Measurements from ENCODE around the gene PPIL6.

The PPIL6 gene

DNA sequence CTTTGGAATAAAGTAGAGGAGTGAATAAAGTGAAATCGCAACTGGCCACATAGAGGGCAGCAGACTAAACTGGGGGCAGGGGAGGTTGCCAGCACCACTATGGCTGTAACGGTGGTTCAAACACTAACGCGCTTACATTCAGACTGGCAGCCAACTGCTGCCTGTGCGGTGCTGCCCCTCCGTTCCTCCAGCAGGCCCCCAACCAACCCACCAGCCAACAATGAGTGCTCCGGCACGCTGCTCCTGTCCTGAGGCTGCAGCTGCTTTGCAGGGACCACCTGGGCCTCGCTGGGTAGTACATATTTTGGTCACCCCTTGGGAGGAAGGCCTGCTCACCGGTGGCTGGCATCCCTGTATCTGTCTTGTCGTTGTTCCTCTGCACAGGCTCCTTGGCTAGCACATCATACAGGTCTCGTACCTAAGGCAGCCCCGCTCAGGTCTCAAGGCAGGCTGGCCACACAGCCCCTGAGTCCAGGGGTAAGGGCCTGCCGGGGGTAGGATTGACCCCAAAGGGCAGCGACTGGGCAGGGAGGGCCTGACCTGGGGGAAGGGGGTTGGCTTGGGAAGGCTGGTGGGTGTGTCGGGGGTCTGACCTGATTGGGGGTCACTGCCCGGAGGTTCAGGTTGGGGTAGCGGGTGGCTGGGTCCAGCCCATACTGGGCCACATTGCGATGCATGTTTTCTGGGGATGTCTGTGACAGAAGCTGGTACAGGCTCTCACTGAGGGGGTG lies 8.8 kb upstream of the PPIL6 start:
- DNase-seq, result no peak

GRCh38 chr6:109448615-109449014 lies 8.2 kb upstream of the PPIL6 start:
- no peak for DNase-seq

GRCh38 chr6:109447878-109448555 lies 7.6 kb upstream of the PPIL6 start:
- no peak for DNase-seq

GRCh38 chr6:109447087-109447486 lies 6.7 kb upstream of the PPIL6 start:
- no peak for DNase-seq

- no peak for DNase-seq
Measured at GRCh38 chr6:109446541-109446940, 6.1 kb upstream of the PPIL6 start.

- DNase-seq, result no peak
Measured at GRCh38 chr6:109446072-109446471, 5.6 kb upstream of the PPIL6 start.

DNA sequence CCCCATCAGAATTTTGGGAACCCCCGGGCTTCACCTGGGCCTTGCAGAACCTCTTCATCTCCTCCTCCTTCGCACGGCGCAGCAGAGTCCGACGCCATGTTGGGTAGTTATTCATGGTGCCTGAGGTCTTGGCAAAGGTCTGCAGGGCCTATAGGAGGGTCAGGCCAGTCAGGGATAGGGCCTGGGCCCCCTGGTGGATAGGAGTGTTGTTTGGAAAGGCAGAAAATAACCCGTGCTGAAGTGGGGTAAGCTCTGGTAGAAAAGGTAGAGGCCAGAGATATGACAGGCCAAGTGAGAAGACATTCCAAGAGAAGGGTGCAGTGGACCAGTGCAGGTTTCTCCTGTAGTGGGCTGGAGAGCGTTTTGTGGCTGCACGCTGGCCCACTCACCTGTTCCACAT lies 5.0 kb upstream of the PPIL6 start:
- no peak for DNase-seq

DNA sequence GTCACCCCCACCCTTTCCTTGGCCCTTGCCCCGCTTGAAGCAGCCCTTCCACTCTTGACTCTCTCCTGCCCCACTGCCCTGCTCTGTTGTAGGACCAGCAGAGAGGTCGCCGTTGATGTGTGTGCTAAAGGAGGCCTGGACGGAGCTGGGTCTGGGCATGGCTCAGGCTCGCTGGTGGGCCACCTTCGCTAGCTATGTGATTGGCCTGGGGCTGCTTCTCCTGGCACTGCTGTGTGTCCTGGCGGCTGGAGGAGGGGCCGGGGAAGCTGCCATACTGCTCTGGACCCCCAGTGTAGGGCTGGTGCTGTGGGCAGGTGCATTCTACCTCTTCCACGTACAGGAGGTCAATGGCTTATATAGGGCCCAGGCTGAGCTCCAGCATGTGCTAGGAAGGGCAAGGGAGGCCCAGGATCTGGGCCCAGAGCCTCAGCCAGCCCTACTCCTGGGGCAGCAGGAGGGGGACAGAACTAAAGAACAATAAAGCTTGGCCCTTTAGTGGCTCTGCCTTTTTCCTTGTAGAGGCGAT lies 3.1 kb upstream of the PPIL6 start:
- no peak for DNase-seq

DNA sequence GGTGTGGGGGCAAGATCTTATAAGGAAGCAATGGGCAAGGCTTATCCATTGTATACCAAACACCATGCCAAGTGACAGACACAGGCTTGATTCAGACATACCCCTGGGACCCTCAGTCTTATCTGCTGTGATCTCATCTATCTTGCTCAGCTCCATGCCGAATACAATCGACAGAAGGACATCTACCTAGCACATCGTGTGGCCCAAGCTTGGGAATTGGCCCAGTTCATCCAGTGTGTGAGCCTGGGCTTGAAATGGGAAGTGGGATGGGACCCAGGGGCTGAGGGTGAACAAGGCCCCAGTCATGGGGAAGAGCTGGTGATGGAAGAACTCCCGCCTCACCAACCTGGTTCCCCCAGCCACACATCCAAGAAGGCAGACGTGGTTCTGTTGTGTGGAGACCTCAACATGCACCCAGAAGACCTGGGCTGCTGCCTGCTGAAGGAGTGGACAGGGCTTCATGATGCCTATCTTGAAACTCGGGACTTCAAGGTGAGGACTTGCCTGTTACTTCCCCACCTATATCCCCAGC lies 2.0 kb upstream of the PPIL6 start:
- no peak for DNase-seq

DNA sequence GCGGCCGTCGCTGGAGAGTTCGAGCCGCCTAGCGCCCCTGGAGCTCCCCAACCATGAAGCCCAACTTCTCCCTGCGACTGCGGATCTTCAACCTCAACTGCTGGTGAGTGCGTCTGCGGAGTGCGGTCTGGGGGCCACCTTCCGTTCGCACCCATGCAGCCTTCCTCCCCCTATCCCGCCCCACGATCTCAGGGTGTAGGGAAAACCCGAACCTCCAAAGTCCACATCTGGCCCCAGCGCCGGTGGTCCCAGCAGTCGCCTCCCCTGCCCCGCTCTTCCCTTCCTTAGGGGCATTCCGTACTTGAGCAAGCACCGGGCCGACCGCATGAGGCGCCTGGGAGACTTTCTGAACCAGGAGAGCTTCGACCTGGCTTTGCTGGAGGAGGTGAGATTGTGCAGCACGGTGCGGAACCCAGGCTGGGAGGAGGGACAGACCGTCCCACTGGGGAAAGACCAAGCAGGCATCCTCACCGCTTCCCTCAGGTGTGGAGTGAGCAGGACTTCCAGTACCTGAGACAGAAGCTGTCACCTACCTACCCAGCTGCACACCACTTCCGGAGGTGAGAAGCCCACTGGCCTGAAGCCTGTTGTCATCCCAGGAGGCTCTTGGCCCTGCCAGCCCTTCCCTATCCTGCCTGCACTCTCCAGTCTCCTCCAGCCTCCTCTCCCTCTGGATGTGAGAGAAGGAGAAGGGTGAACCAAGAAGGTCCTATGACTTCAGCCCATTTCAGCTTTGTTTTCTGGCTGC lies 815 bp upstream of the PPIL6 start:
- peak; percentile 47 for DNase-seq

- DNase-seq, result no peak
Measured at GRCh38 chr6:109436041-109436440, 4.4 kb downstream of the PPIL6 start.

- DNase-seq, result no peak
Measured at GRCh38 chr6:109434456-109434855, 6.0 kb downstream of the PPIL6 start.

GRCh38 chr6:109429496-109429895 lies 10.9 kb downstream of the PPIL6 start:
- DNase-seq, result no peak

DNA sequence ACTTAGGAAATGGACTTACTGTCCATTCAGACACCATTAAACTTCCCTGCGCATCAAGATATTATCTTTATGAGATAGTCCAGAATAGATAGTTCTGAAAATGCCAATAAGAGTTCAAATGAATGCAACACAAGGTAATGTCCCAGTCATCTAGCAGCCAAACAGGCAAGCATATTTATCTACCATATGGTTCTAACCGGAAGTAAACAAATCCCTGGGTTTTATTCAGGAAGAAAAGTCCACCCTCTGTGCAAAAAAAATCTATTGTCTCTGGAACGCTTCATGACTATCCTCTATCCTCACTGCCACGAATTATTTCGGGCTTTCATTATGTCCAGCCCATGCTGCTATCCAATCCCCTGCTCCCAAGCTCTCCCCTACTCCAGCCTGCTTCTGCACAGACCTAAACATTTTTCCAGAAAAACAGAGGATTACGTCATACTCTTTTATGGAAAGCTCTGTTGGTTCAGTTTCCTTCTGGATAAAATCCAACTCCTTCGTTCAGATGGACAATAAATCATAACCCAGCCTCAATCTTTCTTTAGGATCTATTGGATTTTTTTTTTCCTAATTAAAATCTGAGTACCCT lies 11.4 kb downstream of the PPIL6 start:
- no peak for DNase-seq

DNA sequence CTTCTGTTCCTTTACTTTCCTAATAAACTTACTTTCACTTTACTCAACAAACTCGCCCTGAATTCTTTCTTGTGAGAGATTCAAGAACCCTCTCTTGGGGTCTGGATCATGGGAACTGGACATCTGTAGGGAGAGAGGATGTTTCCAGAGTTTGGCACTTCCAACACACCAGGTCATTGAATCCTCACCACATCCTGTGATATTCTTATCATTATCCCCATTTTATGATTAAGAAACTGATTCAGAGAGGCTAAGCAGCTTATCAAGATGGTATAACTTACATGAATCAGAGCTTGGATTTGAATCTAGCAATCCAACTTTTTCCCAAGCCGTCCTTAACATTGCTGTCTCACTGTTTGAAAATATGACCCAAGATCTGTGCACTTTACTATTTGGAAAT lies 15.5 kb downstream of the PPIL6 start:
- DNase-seq, result no peak

DNA sequence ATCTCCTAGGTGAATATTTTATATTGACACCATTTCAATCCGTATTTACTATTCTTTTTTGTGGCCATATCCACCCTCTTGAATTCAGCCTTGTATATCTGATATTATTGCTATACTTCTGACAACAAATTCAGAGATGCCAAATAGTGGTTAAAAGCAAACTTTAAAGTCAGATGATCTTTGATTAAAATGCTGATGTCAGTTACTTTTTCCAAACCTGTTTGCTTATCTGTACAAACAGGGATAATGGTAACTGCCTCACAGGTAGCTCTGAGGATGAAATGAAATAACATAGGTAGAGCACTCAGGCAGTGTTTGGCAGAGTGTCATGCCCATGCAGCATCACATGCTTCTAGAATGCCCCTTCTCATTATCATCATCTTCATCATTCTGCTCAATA lies 19.2 kb downstream of the PPIL6 start:
- DNase-seq, result no peak

DNA sequence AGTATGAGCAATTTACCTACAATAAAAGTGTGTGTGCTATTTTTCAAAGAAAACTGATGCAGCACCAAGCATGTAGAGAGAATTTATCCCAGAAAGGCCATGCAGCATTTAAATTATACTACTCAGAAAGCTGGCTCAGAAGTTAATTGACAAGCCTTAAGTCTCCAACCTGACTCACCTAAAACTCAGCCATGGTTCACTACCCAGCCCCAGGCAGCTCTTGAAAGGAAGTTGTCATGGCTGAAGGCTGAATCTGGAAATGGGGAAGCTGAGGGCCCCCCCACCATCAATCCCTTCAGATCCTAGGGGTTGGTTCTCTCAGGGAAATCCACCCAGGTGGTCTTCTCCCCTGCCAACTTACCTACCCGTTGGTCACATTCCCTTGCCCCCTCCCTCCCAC lies 19.7 kb downstream of the PPIL6 start:
- no peak for DNase-seq

DNA sequence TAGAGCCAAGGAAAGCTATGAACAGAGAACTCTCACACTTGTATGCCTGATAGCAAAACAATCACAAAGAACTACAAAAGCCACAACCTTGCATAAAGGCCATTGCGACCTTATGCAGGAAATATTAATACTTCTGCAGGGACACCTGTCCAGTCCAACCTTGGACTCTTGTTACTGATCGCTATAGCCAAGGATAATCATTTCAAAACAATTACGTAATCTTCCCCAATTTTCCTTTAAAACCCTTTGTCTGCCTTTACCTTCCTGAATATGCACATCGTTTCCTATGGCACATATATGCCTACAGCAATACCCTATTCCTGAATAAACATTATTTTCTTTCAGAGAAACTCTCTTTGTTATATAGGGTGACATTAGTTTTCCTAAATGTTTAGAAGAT lies 22.8 kb downstream of the PPIL6 start:
- DNase-seq, result no peak

DNA sequence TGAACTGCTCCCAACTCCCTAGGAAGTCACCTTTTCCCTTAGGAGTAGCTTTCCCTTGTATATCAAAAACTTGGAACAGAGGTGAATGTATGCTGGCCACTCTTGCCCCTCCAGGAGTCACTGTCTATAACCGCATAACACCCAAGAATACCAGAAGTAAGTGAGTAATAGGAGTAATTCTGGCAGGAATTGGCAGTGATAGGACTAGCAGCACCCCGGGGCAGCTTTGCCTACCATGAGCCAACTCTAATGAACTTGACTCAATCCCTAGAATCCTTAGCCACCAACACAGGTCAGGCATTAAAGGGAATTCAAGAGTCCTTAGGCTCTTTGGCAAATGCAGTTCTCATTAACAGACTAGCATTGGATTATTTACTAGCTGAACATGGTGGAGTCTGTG lies 29.4 kb downstream of the PPIL6 start:
- no peak for DNase-seq

GRCh38 chr6:109406196-109406595 lies 34.2 kb downstream of the PPIL6 start:
- no peak for DNase-seq

GRCh38 chr6:109397020-109397419 lies 43.4 kb downstream of the PPIL6 start:
- DNase-seq, result no peak

GRCh38 chr6:109396046-109396718 lies 44.2 kb downstream of the PPIL6 start:
- DNase-seq, result no peak

DNA sequence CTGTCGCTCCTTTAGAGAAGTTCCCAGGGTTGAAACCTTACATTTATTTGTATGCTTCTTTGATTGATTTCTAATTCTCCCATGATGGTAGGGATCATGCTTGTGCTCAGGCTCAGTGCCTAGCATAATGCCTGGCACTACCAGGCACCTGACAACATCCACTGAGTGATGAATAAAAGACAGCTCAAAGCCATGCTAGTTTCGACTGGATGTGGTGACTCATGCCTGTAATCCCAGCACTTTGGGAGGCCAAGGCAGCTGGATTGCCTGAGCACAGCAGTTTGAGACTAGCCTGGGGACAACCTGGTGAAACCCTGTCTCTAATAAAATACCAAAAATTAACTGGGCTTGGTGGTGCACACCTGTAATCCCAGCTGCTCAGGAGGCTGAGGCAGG lies 46.5 kb downstream of the PPIL6 start:
- DNase-seq, result no peak
